Measurements from ENCODE around the gene ZNF594. TPM values are rescaled to one million over a fixed set of nuclear protein-coding genes. Genes with fewer than 3 reads are reported as not detected.
A peak's percentile ranks its signal among the peaks of the same experiment; 100 is the strongest.

The ZNF594 gene
- total and polyA plus RNA-seq, 10 of the 15 experiments (the other 5 are each of a cell fraction or from before 2014, with no cell fraction given) = 0.98 to 14.3 (median 11.1) TPM

- TF ChIP-seq ZSCAN29 (IDR thresholded peaks at IDR 0.05) = no peak
These were observed 19.1 kb upstream of the ZNF594 start (continued) for GRCh38 chr17:5210614-5211252.

DNA sequence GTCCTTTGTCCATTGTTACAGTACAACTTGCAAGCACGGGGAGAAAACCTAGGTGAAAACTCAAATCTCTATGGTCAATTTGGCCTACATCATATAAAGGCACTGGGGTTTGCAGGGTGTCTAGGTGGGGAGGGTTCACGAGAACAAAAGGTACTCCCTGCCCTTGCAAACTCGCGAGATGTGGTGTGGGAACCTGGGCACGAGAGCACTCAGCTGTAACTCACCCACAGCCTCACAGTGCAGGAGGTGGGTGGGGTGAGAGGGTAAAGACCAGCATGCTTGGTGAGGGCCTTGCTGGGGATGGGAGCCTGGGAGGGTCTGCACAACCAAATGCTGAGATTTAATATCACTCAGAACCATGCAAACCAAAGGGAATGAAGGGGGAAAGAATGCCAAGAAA lies 18.4 kb upstream of the ZNF594 start:
- intact Hi-C loops (cut with micrococcal nuclease; ENCODE audit: unreplicated experiment) = no loop called here
- TF ChIP-seq RB1 (IDR thresholded peaks at IDR 0.05; ENCODE audit: borderline replicate concordance) = no peak
- TF ChIP-seq, protein P1, sequence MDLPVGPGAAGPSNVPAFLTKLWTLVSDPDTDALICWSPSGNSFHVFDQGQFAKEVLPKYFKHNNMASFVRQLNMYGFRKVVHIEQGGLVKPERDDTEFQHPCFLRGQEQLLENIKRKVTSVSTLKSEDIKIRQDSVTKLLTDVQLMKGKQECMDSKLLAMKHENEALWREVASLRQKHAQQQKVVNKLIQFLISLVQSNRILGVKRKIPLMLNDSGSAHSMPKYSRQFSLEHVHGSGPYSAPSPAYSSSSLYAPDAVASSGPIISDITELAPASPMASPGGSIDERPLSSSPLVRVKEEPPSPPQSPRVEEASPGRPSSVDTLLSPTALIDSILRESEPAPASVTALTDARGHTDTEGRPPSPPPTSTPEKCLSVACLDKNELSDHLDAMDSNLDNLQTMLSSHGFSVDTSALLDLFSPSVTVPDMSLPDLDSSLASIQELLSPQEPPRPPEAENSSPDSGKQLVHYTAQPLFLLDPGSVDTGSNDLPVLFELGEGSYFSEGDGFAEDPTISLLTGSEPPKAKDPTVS (IDR thresholded peaks at IDR 0.05; ENCODE audit: low read depth, low read length) = no peak
- TF ChIP-seq NR2C2 (IDR thresholded peaks at IDR 0.05; ENCODE audit: borderline replicate concordance, control insufficient read depth, insufficient read length, low read depth) = no peak
- no peak for TF ChIP-seq YBX1 (IDR thresholded peaks at IDR 0.05)
- TF ChIP-seq GABPA (IDR thresholded peaks at IDR 0.05; ENCODE audit: low read depth) = no peak
- no peak for TF ChIP-seq SUZ12 (IDR thresholded peaks at IDR 0.05; ENCODE audit: unreplicated experiment)
- TF ChIP-seq, protein P2, sequence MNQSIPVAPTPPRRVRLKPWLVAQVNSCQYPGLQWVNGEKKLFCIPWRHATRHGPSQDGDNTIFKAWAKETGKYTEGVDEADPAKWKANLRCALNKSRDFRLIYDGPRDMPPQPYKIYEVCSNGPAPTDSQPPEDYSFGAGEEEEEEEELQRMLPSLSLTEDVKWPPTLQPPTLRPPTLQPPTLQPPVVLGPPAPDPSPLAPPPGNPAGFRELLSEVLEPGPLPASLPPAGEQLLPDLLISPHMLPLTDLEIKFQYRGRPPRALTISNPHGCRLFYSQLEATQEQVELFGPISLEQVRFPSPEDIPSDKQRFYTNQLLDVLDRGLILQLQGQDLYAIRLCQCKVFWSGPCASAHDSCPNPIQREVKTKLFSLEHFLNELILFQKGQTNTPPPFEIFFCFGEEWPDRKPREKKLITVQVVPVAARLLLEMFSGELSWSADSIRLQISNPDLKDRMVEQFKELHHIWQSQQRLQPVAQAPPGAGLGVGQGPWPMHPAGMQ (IDR thresholded peaks at IDR 0.05; ENCODE audit: borderline replicate concordance) = no peak
- no peak for TF ChIP-seq ZNF24 (IDR thresholded peaks at IDR 0.05)
- TF ChIP-seq BHLHE40 (IDR thresholded peaks at IDR 0.05; ENCODE audit: borderline replicate concordance in 1 of 2, low read depth in 2 of 2, low read length in 1 of 2) = peak; percentile 49 to 75; a peak in 3 of 4 replicates
- TF ChIP-seq SREBF2 (IDR thresholded peaks at IDR 0.05; ENCODE audit: low read length) = no peak
- TF ChIP-seq PML (IDR thresholded peaks at IDR 0.05; ENCODE audit: low read length) = peak; percentile 22; the same call in 1 of the 2 replicates
- no peak for TF ChIP-seq EED (IDR thresholded peaks at IDR 0.05; ENCODE audit: low read depth)
- no peak for TF ChIP-seq CHD4 (IDR thresholded peaks at IDR 0.05)
- TF ChIP-seq PAX8 (IDR thresholded peaks at IDR 0.05) = no peak
- TF ChIP-seq BRCA1 (IDR thresholded peaks at IDR 0.05; ENCODE audit: low read depth, low read length) = peak; percentile 55; the same call in 1 of the 2 replicates
- TF ChIP-seq, protein P3, sequence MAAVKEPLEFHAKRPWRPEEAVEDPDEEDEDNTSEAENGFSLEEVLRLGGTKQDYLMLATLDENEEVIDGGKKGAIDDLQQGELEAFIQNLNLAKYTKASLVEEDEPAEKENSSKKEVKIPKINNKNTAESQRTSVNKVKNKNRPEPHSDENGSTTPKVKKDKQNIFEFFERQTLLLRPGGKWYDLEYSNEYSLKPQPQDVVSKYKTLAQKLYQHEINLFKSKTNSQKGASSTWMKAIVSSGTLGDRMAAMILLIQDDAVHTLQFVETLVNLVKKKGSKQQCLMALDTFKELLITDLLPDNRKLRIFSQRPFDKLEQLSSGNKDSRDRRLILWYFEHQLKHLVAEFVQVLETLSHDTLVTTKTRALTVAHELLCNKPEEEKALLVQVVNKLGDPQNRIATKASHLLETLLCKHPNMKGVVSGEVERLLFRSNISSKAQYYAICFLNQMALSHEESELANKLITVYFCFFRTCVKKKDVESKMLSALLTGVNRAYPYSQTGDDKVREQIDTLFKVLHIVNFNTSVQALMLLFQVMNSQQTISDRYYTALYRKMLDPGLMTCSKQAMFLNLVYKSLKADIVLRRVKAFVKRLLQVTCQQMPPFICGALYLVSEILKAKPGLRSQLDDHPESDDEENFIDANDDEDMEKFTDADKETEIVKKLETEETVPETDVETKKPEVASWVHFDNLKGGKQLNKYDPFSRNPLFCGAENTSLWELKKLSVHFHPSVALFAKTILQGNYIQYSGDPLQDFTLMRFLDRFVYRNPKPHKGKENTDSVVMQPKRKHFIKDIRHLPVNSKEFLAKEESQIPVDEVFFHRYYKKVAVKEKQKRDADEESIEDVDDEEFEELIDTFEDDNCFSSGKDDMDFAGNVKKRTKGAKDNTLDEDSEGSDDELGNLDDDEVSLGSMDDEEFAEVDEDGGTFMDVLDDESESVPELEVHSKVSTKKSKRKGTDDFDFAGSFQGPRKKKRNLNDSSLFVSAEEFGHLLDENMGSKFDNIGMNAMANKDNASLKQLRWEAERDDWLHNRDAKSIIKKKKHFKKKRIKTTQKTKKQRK (IDR thresholded peaks at IDR 0.05; ENCODE audit: low read depth, low read length) = no peak

More for the DNA sequence above, 18.4 kb upstream of the ZNF594 start:
- H2AFZ ChIP-seq (ENCODE audit: control insufficient read depth, low read depth, low read length) = no peak overlapping the region
- no TSS peak for BruUV-seq (replicated peaks)
- peak overlapping the region; percentile 13; the same call in 1 of the 2 replicates for H3K9ac ChIP-seq (ENCODE audit: control insufficient read depth, insufficient read depth, low read length)
- WGBS (ENCODE audit: insufficient coverage, insufficient replicate concordance, low lambda C conversion rate, missing lambda C conversion rate) = 17% methylated on average over 5 of the region's 5 CpGs
- no peaks in the 10 kb centered on the region; the same call in 2 of the 3 replicates for H3K9me3 ChIP-seq (replicated peaks; ENCODE audit: control insufficient read depth, insufficient read depth, low read length)
- no peak overlapping the region for H3K4me3 ChIP-seq
- H3K27me3 ChIP-seq (replicated peaks in 1 of 2; ENCODE audit: control insufficient read depth in 2 of 2, insufficient read depth in 2 of 2, low read length in 1 of 2) = no peaks in the 10 kb centered on the region
- H3K79me2 ChIP-seq (ENCODE audit: control insufficient read depth, insufficient read depth, low read length) = no peaks in the 10 kb centered on the region; the same call in none of the 2 replicates
- in situ Hi-C loops (cut with MboI) = loop anchor here (25.0 kb wide), 1 partner anchor 1498 kb away; the partner anchor contains the start of gene HASPIN
- CTCF ChIA-PET = interaction anchor here (1.3 to 2.9 kb wide), 4 partner anchors 9 to 17 kb away, joined by 4 to 11 read pairs (median 6); no protein-coding TSS in a partner anchor
- peaks cover 9 to 21% of the 10 kb centered on the region in 2 experiments for H3K36me3 ChIP-seq (ENCODE audit: control insufficient read depth in 2 of 2, insufficient read depth in 2 of 2, low read length in 1 of 2)
- no peak for DNase-seq (ENCODE audit: low read depth, low spot score)
- ATAC-seq = peak; percentile 47
- H3K27ac ChIP-seq (ENCODE audit: control insufficient read depth, insufficient read depth) = peak overlapping the region; percentile 88
- H3K4me2 ChIP-seq (ENCODE audit: control insufficient read depth, insufficient read depth) = no peak overlapping the region
- H4K20me1 ChIP-seq (ENCODE audit: control insufficient read depth, insufficient read depth) = no peaks in the 10 kb centered on the region
- RAD21 ChIA-PET (ENCODE audit: unreplicated experiment) = interaction anchor here (0.8 to 4.1 kb wide), 6 partner anchors 9 to 32 kb away, joined by 3 to 49 read pairs (median 6); no protein-coding TSS in a partner anchor
- SMC1A ChIA-PET (ENCODE audit: uncharacterized antibody, unreplicated experiment) = interaction anchor here (0.9 to 5.7 kb wide), 8 partner anchors 10 to 86 kb away, joined by 3 to 57 read pairs (median 5); partner anchors contain the start of gene SCIMP
- FAIRE-seq = no peak
- POLR2A ChIA-PET = interaction anchor here (1.0 to 3.4 kb wide), 7 partner anchors 9 to 32 kb away, joined by 3 to 52 read pairs (median 5); partner anchors contain the start of gene SCIMP
- peaks cover 53% of the 10 kb centered on the region for H3K4me1 ChIP-seq (ENCODE audit: control insufficient read depth, insufficient read depth, low read length)

All from GM12878 (cell line).